Ishikawa (cell line): Measurements from ENCODE around the gene SNRNP200.

Experiments
- CEBPB ChIP-seq: IDR thresholded peaks from 2 replicates; pipeline ENCODE4 v1.6.1; 2012
- CREB1 ChIP-seq: IDR thresholded peaks from 2 replicates; pipeline ENCODE4 v1.6.1; 2012; ENCODE audit warnings: low read depth
- EGR1 ChIP-seq: IDR thresholded peaks from 2 replicates; pipeline ENCODE4 v1.6.1; 2012
- EP300 ChIP-seq: IDR thresholded peaks from 2 replicates; pipeline ENCODE4 v1.6.1; 2012; ENCODE audit warnings: borderline replicate concordance
- FOXM1 ChIP-seq: IDR thresholded peaks from 2 replicates; pipeline ENCODE4 v1.6.1; 2012; ENCODE audit warnings: low read depth, borderline replicate concordance
- MAX ChIP-seq: IDR thresholded peaks from 2 replicates; pipeline ENCODE4 v1.6.1; 2012
- NFIC ChIP-seq: IDR thresholded peaks from 2 replicates; pipeline ENCODE4 v1.6.1; 2012
- RAD21 ChIP-seq: IDR thresholded peaks from 2 replicates; pipeline ENCODE4 v1.6.1; 2012; ENCODE audit warnings: low read depth
- TAF1 ChIP-seq: IDR thresholded peaks from 2 replicates; pipeline ENCODE4 v1.6.1; 2012; ENCODE audit warnings: low read depth, mild to moderate bottlenecking
- TCF12 ChIP-seq: IDR thresholded peaks from 2 replicates; pipeline ENCODE4 v1.6.1; 2012; ENCODE audit warnings: low read depth
- TEAD4 ChIP-seq: IDR thresholded peaks from 2 replicates; pipeline ENCODE4 v1.6.1; 2012
- USF1 ChIP-seq: IDR thresholded peaks from 2 replicates; pipeline ENCODE4 v1.6.1; 2012
- YY1 ChIP-seq: IDR thresholded peaks from 2 replicates; pipeline ENCODE4 v1.6.1; 2012; ENCODE audit warnings: low read depth
- ZBTB7A ChIP-seq: IDR thresholded peaks from 2 replicates; pipeline ENCODE4 v1.6.1; 2012; ENCODE audit warnings: low read depth
- TF ChIP-seq, protein P1 (sequence below): IDR thresholded peaks from 2 replicates; pipeline ENCODE4 v1.6.1; 2012; ENCODE audit warnings: low read depth, mild to moderate bottlenecking

Gene SNRNP200

GRCh38 chr2:96326564-96326963, 21.2 kb upstream of the SNRNP200 start:
- TF ChIP-seq ZBTB7A (no peak), CEBPB (no peak), TEAD4 (no peak), RAD21 (no peak), CREB1 (no peak)

- TF ChIP-seq ZBTB7A: no peak
- no peak for TF ChIP-seq MAX
- TF ChIP-seq CREB1: no peak
- no peak for TF ChIP-seq CEBPB
- no peak for TF ChIP-seq TAF1
- no peak for TF ChIP-seq RAD21
- TF ChIP-seq FOXM1: no peak
- TF ChIP-seq NFIC: no peak
- no peak for TF ChIP-seq EP300
- TF ChIP-seq YY1: no peak
- TF ChIP-seq EGR1: no peak
These were observed 20.5 kb upstream of the SNRNP200 start for GRCh38 chr2:96325884-96326255.

GRCh38 chr2:96325041-96325883, 19.9 kb upstream of the SNRNP200 start, which contains the start of gene ITPRIPL1:
ITPRIPL1 (plus strand) TSS chr2:96325317; CDS start chr2:96325840, 523 bp downstream.
- TF ChIP-seq ZBTB7A (peak; percentile 79), USF1 (no peak)

DNA sequence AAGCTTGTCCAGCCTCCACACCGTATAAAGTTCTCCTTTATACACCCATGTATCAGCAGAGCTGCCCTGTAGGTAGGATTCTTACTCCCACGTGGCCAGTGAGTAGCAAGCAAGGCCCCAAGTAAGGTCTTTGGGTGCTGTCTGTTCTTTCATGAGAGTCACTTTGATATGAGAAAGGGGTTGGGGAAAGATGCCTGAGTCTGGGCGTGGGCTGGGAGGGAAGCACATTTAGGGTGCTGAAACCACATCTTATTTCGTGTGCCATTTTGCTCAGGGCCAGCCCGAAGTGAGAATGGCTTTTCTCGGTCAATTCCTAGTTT, 19.3 kb upstream of the SNRNP200 start:
- no peak for TF ChIP-seq YY1
- TF ChIP-seq, protein P1, sequence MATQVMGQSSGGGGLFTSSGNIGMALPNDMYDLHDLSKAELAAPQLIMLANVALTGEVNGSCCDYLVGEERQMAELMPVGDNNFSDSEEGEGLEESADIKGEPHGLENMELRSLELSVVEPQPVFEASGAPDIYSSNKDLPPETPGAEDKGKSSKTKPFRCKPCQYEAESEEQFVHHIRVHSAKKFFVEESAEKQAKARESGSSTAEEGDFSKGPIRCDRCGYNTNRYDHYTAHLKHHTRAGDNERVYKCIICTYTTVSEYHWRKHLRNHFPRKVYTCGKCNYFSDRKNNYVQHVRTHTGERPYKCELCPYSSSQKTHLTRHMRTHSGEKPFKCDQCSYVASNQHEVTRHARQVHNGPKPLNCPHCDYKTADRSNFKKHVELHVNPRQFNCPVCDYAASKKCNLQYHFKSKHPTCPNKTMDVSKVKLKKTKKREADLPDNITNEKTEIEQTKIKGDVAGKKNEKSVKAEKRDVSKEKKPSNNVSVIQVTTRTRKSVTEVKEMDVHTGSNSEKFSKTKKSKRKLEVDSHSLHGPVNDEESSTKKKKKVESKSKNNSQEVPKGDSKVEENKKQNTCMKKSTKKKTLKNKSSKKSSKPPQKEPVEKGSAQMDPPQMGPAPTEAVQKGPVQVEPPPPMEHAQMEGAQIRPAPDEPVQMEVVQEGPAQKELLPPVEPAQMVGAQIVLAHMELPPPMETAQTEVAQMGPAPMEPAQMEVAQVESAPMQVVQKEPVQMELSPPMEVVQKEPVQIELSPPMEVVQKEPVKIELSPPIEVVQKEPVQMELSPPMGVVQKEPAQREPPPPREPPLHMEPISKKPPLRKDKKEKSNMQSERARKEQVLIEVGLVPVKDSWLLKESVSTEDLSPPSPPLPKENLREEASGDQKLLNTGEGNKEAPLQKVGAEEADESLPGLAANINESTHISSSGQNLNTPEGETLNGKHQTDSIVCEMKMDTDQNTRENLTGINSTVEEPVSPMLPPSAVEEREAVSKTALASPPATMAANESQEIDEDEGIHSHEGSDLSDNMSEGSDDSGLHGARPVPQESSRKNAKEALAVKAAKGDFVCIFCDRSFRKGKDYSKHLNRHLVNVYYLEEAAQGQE: no peak
- TF ChIP-seq TCF12: no peak
- no peak for TF ChIP-seq NFIC
- no peak for TF ChIP-seq CREB1
- no peak for TF ChIP-seq MAX
- TF ChIP-seq FOXM1: no peak
- TF ChIP-seq CEBPB: no peak
- TF ChIP-seq EP300: no peak
- TF ChIP-seq USF1: no peak
- no peak for TF ChIP-seq ZBTB7A
- no peak for TF ChIP-seq TAF1

- no peak for TF ChIP-seq TCF12
- no peak for TF ChIP-seq USF1
- TF ChIP-seq EGR1: no peak
- TF ChIP-seq TAF1: no peak
- no peak for TF ChIP-seq TEAD4
- TF ChIP-seq EP300: no peak
- TF ChIP-seq, protein P1: no peak
- no peak for TF ChIP-seq NFIC
- TF ChIP-seq CEBPB: no peak
- no peak for TF ChIP-seq ZBTB7A
These were observed 18.5 kb upstream of the SNRNP200 start for GRCh38 chr2:96323849-96324248.

DNA sequence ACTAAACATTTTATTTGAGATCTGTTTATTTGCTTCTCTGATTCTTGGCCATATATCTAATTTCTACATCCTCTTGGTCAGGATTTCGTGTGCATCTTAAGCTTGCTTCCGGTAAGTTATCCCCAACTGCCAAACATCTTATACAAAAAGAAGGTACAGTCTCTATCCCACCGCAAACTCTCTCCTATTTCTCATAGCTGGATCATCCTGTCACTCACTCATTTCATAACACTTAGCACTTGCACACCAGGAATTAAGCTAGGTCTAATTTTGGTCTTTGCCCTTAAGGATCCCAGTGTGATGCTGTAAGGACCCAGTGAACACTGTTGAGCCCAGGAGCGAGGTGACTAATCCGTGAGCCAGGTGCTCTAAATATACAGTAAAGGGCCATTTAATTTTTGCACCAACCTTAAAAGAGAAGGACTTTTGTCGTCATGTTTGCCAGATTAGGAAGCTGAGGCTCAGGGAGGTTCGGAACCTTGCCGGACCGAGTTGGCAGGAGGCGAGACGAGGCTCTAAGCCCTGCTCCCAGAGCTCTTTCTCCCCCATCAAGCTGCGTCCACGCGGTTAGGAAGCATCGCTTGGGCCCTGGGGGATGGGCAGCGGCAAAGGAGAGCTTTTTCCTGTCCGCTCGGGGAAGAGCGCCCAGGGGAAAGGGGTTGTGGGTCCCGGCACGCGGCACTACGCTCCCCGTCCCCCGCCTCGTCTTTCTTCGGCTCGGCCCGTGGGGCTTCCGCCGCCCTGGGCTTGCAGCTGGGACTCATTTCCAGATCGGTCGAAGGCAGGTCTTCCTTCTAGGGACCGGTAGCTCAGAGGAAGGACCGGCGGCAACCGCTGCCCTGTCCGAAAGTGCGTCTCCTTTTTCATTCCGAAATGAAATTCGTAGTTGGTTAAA, 15.6 kb upstream of the SNRNP200 start:
- TF ChIP-seq FOXM1 (no peak), TCF12 (no peak), MAX (peak; percentile 36; the same call in 1 of the 2 replicates)
- TF ChIP-seq, protein P1: no peak
